Measurements from ENCODE around the gene PTPRN2.

The PTPRN2 gene

GRCh38 chr7:157809154-157809862, 778.3 kb downstream of the PTPRN2 start:
- Histone ChIP-seq H3K36me3 (ENCODE audit: insufficient read depth, low read length) (no peaks in the 10 kb centered on the region), H3K4me1 (ENCODE audit: insufficient read depth, low read length) (0 out of 2 replicates have a peak, but pooled peaks cover 4% of the 10 kb centered on the region), H3K9me3 (ENCODE audit: control insufficient read depth, insufficient read depth, low read length) (peaks cover 18% of the 10 kb centered on the region), H3K9ac (ENCODE audit: low read depth, low read length) (no peak overlapping the region)

- peaks cover 18% of the 10 kb centered on the region for H3K9me3 ChIP-seq (ENCODE audit: control insufficient read depth, insufficient read depth, low read length)
- H3K9ac ChIP-seq (ENCODE audit: low read depth, low read length): no peak overlapping the region
- H3K4me1 ChIP-seq (ENCODE audit: insufficient read depth, low read length): 0 out of 2 replicates have a peak, but pooled peaks cover 4% of the 10 kb centered on the region
- no peaks in the 10 kb centered on the region for H3K36me3 ChIP-seq (ENCODE audit: insufficient read depth, low read length)
These were observed 779.6 kb downstream of the PTPRN2 start for GRCh38 chr7:157808042-157808441.

- H3K36me3 ChIP-seq (ENCODE audit: insufficient read depth, low read length): no peaks in the 10 kb centered on the region
- peaks cover 18% of the 10 kb centered on the region for H3K9me3 ChIP-seq (ENCODE audit: control insufficient read depth, insufficient read depth, low read length)
- no peak overlapping the region for H3K9ac ChIP-seq (ENCODE audit: low read depth, low read length)
- H3K4me1 ChIP-seq (ENCODE audit: insufficient read depth, low read length): 0 out of 2 replicates have a peak, but pooled peaks cover 4% of the 10 kb centered on the region
These were observed 780.1 kb downstream of the PTPRN2 start for GRCh38 chr7:157807510-157807909.

GRCh38 chr7:157806711-157807110, 780.9 kb downstream of the PTPRN2 start:
- Histone ChIP-seq H3K36me3 (ENCODE audit: insufficient read depth, low read length) (no peaks in the 10 kb centered on the region), H3K9me3 (ENCODE audit: control insufficient read depth, insufficient read depth, low read length) (peaks cover 18% of the 10 kb centered on the region), H3K9ac (ENCODE audit: low read depth, low read length) (no peak overlapping the region), H3K4me1 (ENCODE audit: insufficient read depth, low read length) (0 out of 2 replicates have a peak, but pooled peaks cover 4% of the 10 kb centered on the region)

- Histone ChIP-seq H3K36me3 (ENCODE audit: insufficient read depth, low read length) (no peaks in the 10 kb centered on the region), H3K9me3 (ENCODE audit: control insufficient read depth, insufficient read depth, low read length) (peaks cover 18% of the 10 kb centered on the region), H3K9ac (ENCODE audit: low read depth, low read length) (no peak overlapping the region), H3K4me1 (ENCODE audit: insufficient read depth, low read length) (0 out of 2 replicates have a peak, but pooled peaks cover 4% of the 10 kb centered on the region)
These were observed 781.9 kb downstream of the PTPRN2 start for GRCh38 chr7:157805713-157806112.

- H3K36me3 ChIP-seq (ENCODE audit: insufficient read depth, low read length): no peaks in the 10 kb centered on the region
- no peak overlapping the region for H3K9ac ChIP-seq (ENCODE audit: low read depth, low read length)
- H3K4me1 ChIP-seq (ENCODE audit: insufficient read depth, low read length): 0 out of 2 replicates have a peak, but pooled peaks cover 4% of the 10 kb centered on the region
- H3K9me3 ChIP-seq (ENCODE audit: control insufficient read depth, insufficient read depth, low read length): peaks cover 12% of the 10 kb centered on the region
These were observed 783.7 kb downstream of the PTPRN2 start for GRCh38 chr7:157803906-157804305.

GRCh38 chr7:157801971-157802675, 785.5 kb downstream of the PTPRN2 start:
- H3K4me1 ChIP-seq (ENCODE audit: insufficient read depth, low read length): 0 out of 2 replicates have a peak, but pooled peaks cover 4% of the 10 kb centered on the region
- no peak overlapping the region for H3K9ac ChIP-seq (ENCODE audit: low read depth, low read length)
- H3K36me3 ChIP-seq (ENCODE audit: insufficient read depth, low read length): no peaks in the 10 kb centered on the region
- H3K9me3 ChIP-seq (ENCODE audit: control insufficient read depth, insufficient read depth, low read length): no peaks in the 10 kb centered on the region

GRCh38 chr7:157801113-157801512, 786.5 kb downstream of the PTPRN2 start:
- Histone ChIP-seq H3K9me3 (ENCODE audit: control insufficient read depth, insufficient read depth, low read length) (no peaks in the 10 kb centered on the region), H3K9ac (ENCODE audit: low read depth, low read length) (no peak overlapping the region), H3K4me1 (ENCODE audit: insufficient read depth, low read length) (0 out of 2 replicates have a peak, but pooled peaks cover 4% of the 10 kb centered on the region), H3K36me3 (ENCODE audit: insufficient read depth, low read length) (no peaks in the 10 kb centered on the region)

- no peaks in the 10 kb centered on the region for H3K9me3 ChIP-seq (ENCODE audit: control insufficient read depth, insufficient read depth, low read length)
- H3K9ac ChIP-seq (ENCODE audit: low read depth, low read length): no peak overlapping the region
- H3K4me1 ChIP-seq (ENCODE audit: insufficient read depth, low read length): peaks cover 6% of the 10 kb centered on the region; the same call in 1 of the 2 replicates
- no peaks in the 10 kb centered on the region for H3K36me3 ChIP-seq (ENCODE audit: insufficient read depth, low read length)
These were observed 787.3 kb downstream of the PTPRN2 start for GRCh38 chr7:157800281-157800680.

GRCh38 chr7:157799076-157799685, 788.4 kb downstream of the PTPRN2 start:
- no peaks in the 10 kb centered on the region for H3K36me3 ChIP-seq (ENCODE audit: insufficient read depth, low read length)
- H3K9ac ChIP-seq (ENCODE audit: low read depth, low read length): no peak overlapping the region
- no peaks in the 10 kb centered on the region for H3K9me3 ChIP-seq (ENCODE audit: control insufficient read depth, insufficient read depth, low read length)
- peaks cover 5% of the 10 kb centered on the region; the same call in 1 of the 2 replicates for H3K4me1 ChIP-seq (ENCODE audit: insufficient read depth, low read length)

- no peak overlapping the region for H3K9ac ChIP-seq (ENCODE audit: low read depth, low read length)
- no peaks in the 10 kb centered on the region for H3K36me3 ChIP-seq (ENCODE audit: insufficient read depth, low read length)
- peaks cover 5% of the 10 kb centered on the region; the same call in 1 of the 2 replicates for H3K4me1 ChIP-seq (ENCODE audit: insufficient read depth, low read length)
- H3K9me3 ChIP-seq (ENCODE audit: control insufficient read depth, insufficient read depth, low read length): no peaks in the 10 kb centered on the region
These were observed 790.3 kb downstream of the PTPRN2 start for GRCh38 chr7:157797361-157797760.

- Histone ChIP-seq H3K4me1 (ENCODE audit: insufficient read depth, low read length) (peaks cover 5% of the 10 kb centered on the region; the same call in 1 of the 2 replicates), H3K9me3 (ENCODE audit: control insufficient read depth, insufficient read depth, low read length) (no peaks in the 10 kb centered on the region), H3K36me3 (ENCODE audit: insufficient read depth, low read length) (no peaks in the 10 kb centered on the region), H3K9ac (ENCODE audit: low read depth, low read length) (no peak overlapping the region)
These were observed 790.8 kb downstream of the PTPRN2 start for GRCh38 chr7:157796846-157797245.

GRCh38 chr7:157795643-157796042, 792.0 kb downstream of the PTPRN2 start:
- Histone ChIP-seq H3K36me3 (ENCODE audit: insufficient read depth, low read length) (no peaks in the 10 kb centered on the region), H3K9ac (ENCODE audit: low read depth, low read length) (no peak overlapping the region), H3K9me3 (ENCODE audit: control insufficient read depth, insufficient read depth, low read length) (no peaks in the 10 kb centered on the region), H3K4me1 (ENCODE audit: insufficient read depth, low read length) (peaks cover 5% of the 10 kb centered on the region; the same call in 1 of the 2 replicates)

GRCh38 chr7:157795199-157795598, 792.4 kb downstream of the PTPRN2 start:
- no peaks in the 10 kb centered on the region for H3K36me3 ChIP-seq (ENCODE audit: insufficient read depth, low read length)

More at GRCh38 chr7:157795199-157795598, 792.4 kb downstream of the PTPRN2 start:
- H3K4me1 ChIP-seq (ENCODE audit: insufficient read depth, low read length): peaks cover 5% of the 10 kb centered on the region; the same call in 1 of the 2 replicates
- H3K9ac ChIP-seq (ENCODE audit: low read depth, low read length): no peak overlapping the region
- H3K9me3 ChIP-seq (ENCODE audit: control insufficient read depth, insufficient read depth, low read length): no peaks in the 10 kb centered on the region

All from ES-I3 (cell line).